ENCODE data around the gene SPOP. TPM values are rescaled to one million over a fixed set of nuclear protein-coding genes. Genes with fewer than 3 reads are reported as not detected.

The SPOP gene
- total and polyA plus RNA-seq, 9 of the 15 experiments (the other 6 are each of a cell fraction or from before 2014, with no cell fraction given): 34.2 to 65.9 (median 39.7) TPM

- peaks cover 12 to 31% of the 10 kb centered on the region in 2 experiments; a peak in 4 of 5 replicates for H3K27me3 ChIP-seq (ENCODE audit: control insufficient read depth in 2 of 2, insufficient read depth in 2 of 2, low read length in 2 of 2)
- H3K4me2 ChIP-seq (ENCODE audit: insufficient read depth, low read length): no peak overlapping the region
- no peaks in the 10 kb centered on the region for H3K9me1 ChIP-seq (ENCODE audit: control insufficient read depth, insufficient read depth, low read length)
- H3K4me1 ChIP-seq (replicated peaks in 1 of 2; ENCODE audit: control insufficient read depth in 2 of 2, insufficient read depth in 2 of 2, low read length in 2 of 2): peaks cover 8 to 49% of the 10 kb centered on the region in 2 experiments; a peak in 4 of 5 replicates
- H4K20me1 ChIP-seq (replicated peaks; ENCODE audit: control insufficient read depth, insufficient read depth, low read length): peaks cover 16% of the 10 kb centered on the region; the same call in 1 of the 2 replicates
- in situ Hi-C loops (cut with MboI): loop anchor here (5.0 kb wide), 3 partner anchors 124 to 424 kb away; partner anchors contain the start of genes DLX3 and TAC4
- intact Hi-C loops (cut with micrococcal nuclease): no loop called here
- H3K36me3 ChIP-seq (ENCODE audit: control insufficient read depth, insufficient read depth, low read length): no peaks in the 10 kb centered on the region
- ATAC-seq (no peak), DNase-seq (ENCODE audit: extremely low read depth in 1 of 4, low spot score in 3 of 4) (no peak), FAIRE-seq (no peak)
- no peak overlapping the region; a peak in 1 of 4 replicates for H3K9ac ChIP-seq (ENCODE audit: insufficient read depth in 1 of 2, low read depth in 2 of 2, low read length in 2 of 2)
- ChIA-PET POLR2A (interaction anchor here (0.5 to 1.1 kb wide), 4 partner anchors 31 to 130 kb away, joined by 3 to 4 read pairs (median 3); no protein-coding TSS in a partner anchor), CTCF (ENCODE audit: low intra/inter-chr PET ratio) (interaction anchor here (0.6 to 0.9 kb wide), 2 partner anchors 424 to 440 kb away, joined by 3 read pairs; no protein-coding TSS in a partner anchor)
- H3K9me3 ChIP-seq (replicated peaks; ENCODE audit: control insufficient read depth, insufficient read depth, low read depth, low read length): no peaks in the 10 kb centered on the region
- no peak overlapping the region for H3K27ac ChIP-seq (ENCODE audit: extremely low read depth, low read depth, low read length)
- BruUV-seq (replicated peaks): no TSS peak
- no peak overlapping the region for H3K4me3 ChIP-seq
- TF ChIP-seq KLF6 (CRISPR knock-in tag; IDR thresholded peaks at IDR 0.05; ENCODE audit: borderline replicate concordance) (no peak), OTX1 (CRISPR knock-in tag; IDR thresholded peaks at IDR 0.05) (no peak), FOXK2 (conservative IDR thresholded peaks at IDR 0.05 in 1 of 2, IDR thresholded peaks at IDR 0.05 in 1 of 2; ENCODE audit: low read depth in 2 of 2) (no peak), PHF21A (IDR thresholded peaks at IDR 0.05; ENCODE audit: borderline replicate concordance, low read depth) (no peak), COPS2 (conservative IDR thresholded peaks at IDR 0.05) (no peak), KDM1A (IDR thresholded peaks at IDR 0.05) (no peak), PTBP1 (IDR thresholded peaks at IDR 0.05; ENCODE audit: low read depth, low read length) (no peak), SMAD3 (CRISPR knock-in tag; conservative IDR thresholded peaks at IDR 0.05) (no peak)
- TF ChIP-seq, protein P1, sequence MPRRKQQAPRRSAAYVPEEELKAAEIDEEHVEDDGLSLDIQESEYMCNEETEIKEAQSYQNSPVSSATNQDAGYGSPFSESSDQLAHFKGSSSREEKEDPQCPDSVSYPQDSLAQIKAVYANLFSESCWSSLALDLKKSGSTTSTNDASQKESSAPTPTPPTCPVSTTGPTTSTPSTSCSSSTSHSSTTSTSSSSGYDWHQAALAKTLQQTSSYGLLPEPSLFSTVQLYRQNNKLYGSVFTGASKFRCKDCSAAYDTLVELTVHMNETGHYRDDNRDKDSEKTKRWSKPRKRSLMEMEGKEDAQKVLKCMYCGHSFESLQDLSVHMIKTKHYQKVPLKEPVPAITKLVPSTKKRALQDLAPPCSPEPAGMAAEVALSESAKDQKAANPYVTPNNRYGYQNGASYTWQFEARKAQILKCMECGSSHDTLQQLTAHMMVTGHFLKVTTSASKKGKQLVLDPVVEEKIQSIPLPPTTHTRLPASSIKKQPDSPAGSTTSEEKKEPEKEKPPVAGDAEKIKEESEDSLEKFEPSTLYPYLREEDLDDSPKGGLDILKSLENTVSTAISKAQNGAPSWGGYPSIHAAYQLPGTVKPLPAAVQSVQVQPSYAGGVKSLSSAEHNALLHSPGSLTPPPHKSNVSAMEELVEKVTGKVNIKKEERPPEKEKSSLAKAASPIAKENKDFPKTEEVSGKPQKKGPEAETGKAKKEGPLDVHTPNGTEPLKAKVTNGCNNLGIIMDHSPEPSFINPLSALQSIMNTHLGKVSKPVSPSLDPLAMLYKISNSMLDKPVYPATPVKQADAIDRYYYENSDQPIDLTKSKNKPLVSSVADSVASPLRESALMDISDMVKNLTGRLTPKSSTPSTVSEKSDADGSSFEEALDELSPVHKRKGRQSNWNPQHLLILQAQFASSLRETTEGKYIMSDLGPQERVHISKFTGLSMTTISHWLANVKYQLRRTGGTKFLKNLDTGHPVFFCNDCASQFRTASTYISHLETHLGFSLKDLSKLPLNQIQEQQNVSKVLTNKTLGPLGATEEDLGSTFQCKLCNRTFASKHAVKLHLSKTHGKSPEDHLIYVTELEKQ (CRISPR knock-in tag; IDR thresholded peaks at IDR 0.05): no peak
- 5% methylated on average over 6 of the region's 6 CpGs for WGBS (ENCODE audit: insufficient coverage, low coverage, missing lambda C conversion rate)
- no peak overlapping the region for H2AFZ ChIP-seq (ENCODE audit: low read depth, low read length)
- H3K79me2 ChIP-seq (ENCODE audit: control insufficient read depth, insufficient read depth, low read length): no peaks in the 10 kb centered on the region
Observed at GRCh38 chr17:49572806-49573420, 105.0 kb downstream of the SPOP start.
